Epidermal melanocyte (primary cell): Measurements from ENCODE around the gene SP1.
"Not testable (repeated sequence)": the region's sequence is repeated elsewhere in the genome, so short reads cannot be mapped to it uniquely, and the experiment has no call there.

Experiments
- DNase-seq: peaks from one replicate; pipeline ENCODE4 v3.0.0; 2011; ENCODE audit warnings: low spot score; ENCODE audit not compliant: insufficient read length

SP1 gene

GRCh38 chr12:53444593-53445325 lies 64.8 kb downstream of the SP1 start:
- DNase-seq, result not testable (repeated sequence)

GRCh38 chr12:53450936-53451335 lies 71.0 kb downstream of the SP1 start:
- DNase-seq, result no peak

- DNase-seq, result peak; percentile 95
Measured at GRCh38 chr12:53451661-53452158, 71.7 kb downstream of the SP1 start, which contains the start of gene PCBP2. Gene PCBP2, plus strand, starts transcription at chr12:53452102. Its CDS starts 2,699 bp downstream, at chr12:53454801.

GRCh38 chr12:53452159-53453077 lies 72.4 kb downstream of the SP1 start:
- DNase-seq, result peak; percentile 82

GRCh38 chr12:53453953-53454640 lies 74.1 kb downstream of the SP1 start:
- no peak for DNase-seq

- no peak for DNase-seq
Measured at GRCh38 chr12:53454707-53455106, 74.7 kb downstream of the SP1 start.

GRCh38 chr12:53456654-53457366 lies 76.8 kb downstream of the SP1 start:
- DNase-seq, result no peak

- no peak for DNase-seq
Measured at GRCh38 chr12:53459097-53459496, 79.1 kb downstream of the SP1 start.

- no peak for DNase-seq
Measured at GRCh38 chr12:53461059-53461458, 81.1 kb downstream of the SP1 start.

GRCh38 chr12:53461591-53461990 lies 81.6 kb downstream of the SP1 start:
- no peak for DNase-seq

GRCh38 chr12:53462935-53463334 lies 83.0 kb downstream of the SP1 start:
- DNase-seq, result no peak

- no peak for DNase-seq
Measured at GRCh38 chr12:53463802-53464560, 84.0 kb downstream of the SP1 start.

GRCh38 chr12:53464685-53465418 lies 84.9 kb downstream of the SP1 start:
- no peak for DNase-seq

GRCh38 chr12:53465679-53466078 lies 85.7 kb downstream of the SP1 start:
- no peak for DNase-seq
